Measurements from ENCODE around the gene EXOC2. TPM values are rescaled to one million over a fixed set of nuclear protein-coding genes. Genes with fewer than 3 reads are reported as not detected.

Gene EXOC2
- total and polyA plus RNA-seq, 2 of the 13 experiments (the other 11 are each of a cell fraction or from before 2014, with no cell fraction given), result 12.6 to 22.9 TPM

- TF ChIP-seq SNAPC2 (CRISPR knock-in tag; IDR thresholded peaks at IDR 0.05), result no peak
- no peak for TF ChIP-seq HNF1A (IDR thresholded peaks at IDR 0.05; ENCODE audit: low read depth)
- no peak; the same call in 1 of the 2 replicates for TF ChIP-seq HNF1A (CRISPR knock-in tag; IDR thresholded peaks at IDR 0.05; ENCODE audit: borderline replicate concordance)
- TF ChIP-seq SP2 (CRISPR knock-in tag; IDR thresholded peaks at IDR 0.05), result no peak
- TF ChIP-seq FOXC1 (CRISPR knock-in tag; IDR thresholded peaks at IDR 0.05; ENCODE audit: borderline replicate concordance), result no peak
- TF ChIP-seq POGK (CRISPR knock-in tag; conservative IDR thresholded peaks at IDR 0.05), result no peak
- TF ChIP-seq ZNF44 (CRISPR knock-in tag; IDR thresholded peaks at IDR 0.05), result no peak
- 0 out of 2 replicates have a peak, but pooled peaks have one; percentile 18 for TF ChIP-seq ZNF83 (CRISPR knock-in tag; IDR thresholded peaks at IDR 0.05; ENCODE audit: borderline replicate concordance)
- TF ChIP-seq SSRP1 (CRISPR knock-in tag; IDR thresholded peaks at IDR 0.05), result 0 out of 2 replicates have a peak, but pooled peaks have one; percentile 6
- TF ChIP-seq ZNF772 (CRISPR knock-in tag; IDR thresholded peaks at IDR 0.05), result no peak
- no peak for TF ChIP-seq ZNF749 (CRISPR knock-in tag; IDR thresholded peaks at IDR 0.05; ENCODE audit: borderline replicate concordance)
- TF ChIP-seq JDP2 (CRISPR knock-in tag; IDR thresholded peaks at IDR 0.05; ENCODE audit: borderline replicate concordance), result no peak
- no peak for TF ChIP-seq RFXANK (CRISPR knock-in tag; IDR thresholded peaks at IDR 0.05)
- TF ChIP-seq, protein P1, sequence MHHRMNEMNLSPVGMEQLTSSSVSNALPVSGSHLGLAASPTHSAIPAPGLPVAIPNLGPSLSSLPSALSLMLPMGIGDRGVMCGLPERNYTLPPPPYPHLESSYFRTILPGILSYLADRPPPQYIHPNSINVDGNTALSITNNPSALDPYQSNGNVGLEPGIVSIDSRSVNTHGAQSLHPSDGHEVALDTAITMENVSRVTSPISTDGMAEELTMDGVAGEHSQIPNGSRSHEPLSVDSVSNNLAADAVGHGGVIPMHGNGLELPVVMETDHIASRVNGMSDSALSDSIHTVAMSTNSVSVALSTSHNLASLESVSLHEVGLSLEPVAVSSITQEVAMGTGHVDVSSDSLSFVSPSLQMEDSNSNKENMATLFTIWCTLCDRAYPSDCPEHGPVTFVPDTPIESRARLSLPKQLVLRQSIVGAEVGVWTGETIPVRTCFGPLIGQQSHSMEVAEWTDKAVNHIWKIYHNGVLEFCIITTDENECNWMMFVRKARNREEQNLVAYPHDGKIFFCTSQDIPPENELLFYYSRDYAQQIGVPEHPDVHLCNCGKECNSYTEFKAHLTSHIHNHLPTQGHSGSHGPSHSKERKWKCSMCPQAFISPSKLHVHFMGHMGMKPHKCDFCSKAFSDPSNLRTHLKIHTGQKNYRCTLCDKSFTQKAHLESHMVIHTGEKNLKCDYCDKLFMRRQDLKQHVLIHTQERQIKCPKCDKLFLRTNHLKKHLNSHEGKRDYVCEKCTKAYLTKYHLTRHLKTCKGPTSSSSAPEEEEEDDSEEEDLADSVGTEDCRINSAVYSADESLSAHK (CRISPR knock-in tag; IDR thresholded peaks at IDR 0.05; ENCODE audit: borderline replicate concordance), result no peak
- TF ChIP-seq ZGPAT (CRISPR knock-in tag; IDR thresholded peaks at IDR 0.05), result no peak
- no peak for TF ChIP-seq ZNF253 (CRISPR knock-in tag; IDR thresholded peaks at IDR 0.05; ENCODE audit: borderline replicate concordance)
- no peak for TF ChIP-seq ELF3 (CRISPR knock-in tag; IDR thresholded peaks at IDR 0.05)
- TF ChIP-seq CAMTA2 (CRISPR knock-in tag; IDR thresholded peaks at IDR 0.05; ENCODE audit: borderline replicate concordance), result no peak
- no peak for TF ChIP-seq ISX (CRISPR knock-in tag; conservative IDR thresholded peaks at IDR 0.05)
- TF ChIP-seq ZFAT (CRISPR knock-in tag; conservative IDR thresholded peaks at IDR 0.05), result no peak
- no peak for TF ChIP-seq ZNF619 (CRISPR knock-in tag; IDR thresholded peaks at IDR 0.05)
- no peak; the same call in 1 of the 2 replicates for TF ChIP-seq MXD4 (CRISPR knock-in tag; IDR thresholded peaks at IDR 0.05)
Observed at GRCh38 chr6:692356-692851, 535 bp downstream of the EXOC2 start (continued).

Measured in HepG2 (cell line).